GM18499 (cell line): Measurements from ENCODE around the gene S100A8.
"Not testable (repeated sequence)": the region's sequence is repeated elsewhere in the genome, so short reads cannot be mapped to it uniquely, and the experiment has no call there.

Experiments
- ATAC-seq: cut with Tn5 transposase; IDR thresholded peaks from one replicate; pipeline ENCODE4 v1.9.1; 2021; ENCODE audit warnings: moderate number of reproducible peaks; ENCODE audit not compliant: insufficient read depth, unreplicated experiment

The S100A8 gene

GRCh38 chr1:153417136-153417888 lies 26.4 kb upstream of the S100A8 start:
- no peak for ATAC-seq

GRCh38 chr1:153415850-153416570 lies 25.1 kb upstream of the S100A8 start, which contains the start of gene S100A7A:
Gene S100A7A, plus strand, starts transcription at chr1:153416520. Its CDS starts 1,563 bp downstream, at chr1:153418083.
- ATAC-seq = no peak

- ATAC-seq = not testable (repeated sequence)
Measured at GRCh38 chr1:153413961-153414360, 23.1 kb upstream of the S100A8 start.

GRCh38 chr1:153407274-153407673 lies 16.4 kb upstream of the S100A8 start:
- ATAC-seq = not testable (repeated sequence)

GRCh38 chr1:153405825-153406599 lies 15.1 kb upstream of the S100A8 start:
- ATAC-seq = not testable (repeated sequence)

GRCh38 chr1:153404768-153405167 lies 13.9 kb upstream of the S100A8 start:
- no peak for ATAC-seq

- ATAC-seq = no peak
Measured at GRCh38 chr1:153404086-153404635, 13.3 kb upstream of the S100A8 start.

GRCh38 chr1:153403421-153404085 lies 12.7 kb upstream of the S100A8 start:
- no peak for ATAC-seq

GRCh38 chr1:153402226-153402625 lies 11.4 kb upstream of the S100A8 start:
- ATAC-seq = no peak

GRCh38 chr1:153401461-153401860 lies 10.6 kb upstream of the S100A8 start:
- ATAC-seq = no peak

GRCh38 chr1:153400244-153400643 lies 9.4 kb upstream of the S100A8 start:
- ATAC-seq = no peak

- no peak for ATAC-seq
Measured at GRCh38 chr1:153399401-153400055, 8.7 kb upstream of the S100A8 start.

- ATAC-seq = no peak
Measured at GRCh38 chr1:153397924-153398651, 7.2 kb upstream of the S100A8 start.

- no peak for ATAC-seq
Measured at GRCh38 chr1:153397051-153397923, 6.4 kb upstream of the S100A8 start.

- ATAC-seq = no peak
Measured at GRCh38 chr1:153396461-153396860, 5.6 kb upstream of the S100A8 start.

GRCh38 chr1:153395776-153396175 lies 4.9 kb upstream of the S100A8 start:
- ATAC-seq = no peak

- no peak for ATAC-seq
Measured at GRCh38 chr1:153395136-153395685, 4.3 kb upstream of the S100A8 start.

- no peak for ATAC-seq
Measured at GRCh38 chr1:153394391-153394790, 3.5 kb upstream of the S100A8 start.
